H9 (cell line): Measurements from ENCODE around the gene GPC6. TPM values are rescaled to one million over a fixed set of nuclear protein-coding genes. Genes with fewer than 3 reads are reported as not detected.

Experiments used
- DNase-seq: peaks from one replicate; pipeline ENCODE4 v3.0.0-alpha.2; 2017
- H2AFZ ChIP-seq: one replicate; pipeline ENCODE4 v1.6.1; 2013; ENCODE audit warnings: mild to moderate bottlenecking, low read length, control low read depth, moderate library complexity
- H2AK5ac ChIP-seq: 2 replicates; pipeline ENCODE4 v1.6.1; 2013; ENCODE audit warnings: low read length, control low read depth, mixed read lengths; ENCODE audit not compliant: insufficient read length
- H2BK120ac ChIP-seq: one replicate; pipeline ENCODE4 v1.6.1; 2013; ENCODE audit warnings: low read depth, mild to moderate bottlenecking, low read length, control low read depth, inconsistent platforms; ENCODE audit not compliant: poor library complexity, severe bottlenecking
- H2BK12ac ChIP-seq: 2 replicates; pipeline ENCODE4 v1.6.1; 2013; ENCODE audit warnings: low read length, control low read depth, mixed read lengths, low read depth; ENCODE audit not compliant: insufficient read length
- H2BK15ac ChIP-seq: 2 replicates; pipeline ENCODE4 v1.6.1; 2013; ENCODE audit warnings: low read depth, low read length, control low read depth
- H2BK20ac ChIP-seq: one replicate; pipeline ENCODE4 v1.6.1; 2013; ENCODE audit warnings: low read depth, mild to moderate bottlenecking, low read length, control low read depth, inconsistent platforms; ENCODE audit not compliant: poor library complexity, severe bottlenecking
- H2BK5ac ChIP-seq: 2 replicates; pipeline ENCODE4 v1.6.1; 2013; ENCODE audit warnings: low read length, control low read depth, mixed read lengths; ENCODE audit not compliant: insufficient read length
- H3K14ac ChIP-seq: 2 replicates; pipeline ENCODE4 v1.6.1; 2013; ENCODE audit warnings: low read length, control low read depth; ENCODE audit not compliant: insufficient read depth
- H3K18ac ChIP-seq: 2 replicates; pipeline ENCODE4 v1.6.1; 2013; ENCODE audit warnings: low read depth, mild to moderate bottlenecking, mixed read lengths, low read length, control low read depth; ENCODE audit not compliant: insufficient read length
- H3K23ac ChIP-seq: 2 replicates; pipeline ENCODE4 v1.6.1; 2013; ENCODE audit warnings: low read length, control low read depth, mixed read lengths, low read depth; ENCODE audit not compliant: insufficient read length
- H3K23me2 ChIP-seq: 2 replicates; pipeline ENCODE4 v1.6.1; 2013; ENCODE audit warnings: low read depth, mild to moderate bottlenecking, mixed read lengths, low read length, control low read depth; ENCODE audit not compliant: insufficient read length, poor library complexity, severe bottlenecking
- H3K27ac ChIP-seq: 2 replicates; pipeline ENCODE4 v1.5.1; 2013; ENCODE audit warnings: low read length, control low read depth, mixed read lengths, low read depth; ENCODE audit not compliant: insufficient read length
- H3K27me3 ChIP-seq: 2 replicates; pipeline ENCODE4 v1.6.1; 2013; ENCODE audit warnings: low read length, control low read depth, inconsistent platforms; ENCODE audit not compliant: insufficient read depth
- H3K4ac ChIP-seq: 2 replicates; pipeline ENCODE4 v1.6.1; 2013; ENCODE audit warnings: low read depth, mild to moderate bottlenecking, control low read depth, inconsistent platforms, low read length, moderate library complexity
- H3K4me1 ChIP-seq: 2 replicates; pipeline ENCODE4 v1.6.1; 2013; ENCODE audit warnings: low read length, control low read depth, inconsistent platforms; ENCODE audit not compliant: insufficient read depth
- H3K4me2 ChIP-seq: 2 replicates; pipeline ENCODE4 v1.6.1; 2013; ENCODE audit warnings: low read length, control low read depth, mixed read lengths; ENCODE audit not compliant: insufficient read length, insufficient read depth
- H3K56ac ChIP-seq: 2 replicates; pipeline ENCODE4 v1.6.1; 2013; ENCODE audit warnings: low read depth, mild to moderate bottlenecking, mixed read lengths, low read length, control low read depth; ENCODE audit not compliant: insufficient read length
- H3K79me1 ChIP-seq: 2 replicates; pipeline ENCODE4 v1.6.1; 2013; ENCODE audit warnings: low read depth, mild to moderate bottlenecking, moderate library complexity, low read length, control low read depth, inconsistent platforms; ENCODE audit not compliant: insufficient read depth, poor library complexity, severe bottlenecking
- H3K79me2 ChIP-seq: 2 replicates; pipeline ENCODE4 v1.6.1; 2013; ENCODE audit warnings: low read length, control low read depth, inconsistent platforms; ENCODE audit not compliant: insufficient read depth
- H3K9ac ChIP-seq: 2 replicates; pipeline ENCODE4 v1.6.1; 2013; ENCODE audit warnings: low read length, control low read depth, mixed read lengths; ENCODE audit not compliant: insufficient read length; ENCODE audit errors: extremely low read depth
- H3K9me3 ChIP-seq: one replicate; pipeline ENCODE4 v1.6.1; 2013; ENCODE audit warnings: low read depth, low read length, inconsistent platforms; ENCODE audit not compliant: control insufficient read depth
- H3T11ph ChIP-seq: one replicate; pipeline ENCODE4 v1.6.1; 2013; ENCODE audit warnings: mild to moderate bottlenecking, low read length, control low read depth, inconsistent platforms
- H4K20me1 ChIP-seq: one replicate; pipeline ENCODE4 v1.6.1; 2013; ENCODE audit not compliant: control insufficient read depth, insufficient read length, insufficient read depth
- H4K5ac ChIP-seq: 2 replicates; pipeline ENCODE4 v1.6.1; 2013; ENCODE audit warnings: low read depth, mild to moderate bottlenecking, mixed read lengths, low read length, control low read depth; ENCODE audit not compliant: insufficient read length
- H4K8ac ChIP-seq: replicated peaks from 2 replicates; pipeline ENCODE4 v1.6.1; 2013; ENCODE audit warnings: low read length, control low read depth, mixed read lengths, low read depth; ENCODE audit not compliant: insufficient read length
- H4K91ac ChIP-seq: 2 replicates; pipeline ENCODE4 v1.6.1; 2013; ENCODE audit warnings: low read depth, mild to moderate bottlenecking, moderate library complexity, mixed read lengths, low read length, control low read depth; ENCODE audit not compliant: insufficient read length
- H3K27ac Mint-ChIP-seq, 3 experiments: 2 replicates in 2 of 3; 3 replicates in 1 of 3; pipeline ENCODE4 v1.8.0; 2020 to 2021; ENCODE audit warnings: mixed read lengths in 3 of 3, mild to moderate bottlenecking in 1 of 3, moderate library complexity in 1 of 3
- H3K27me3 Mint-ChIP-seq: 2 replicates; pipeline ENCODE4 v1.8.0; 2021; ENCODE audit warnings: low read depth, mild to moderate bottlenecking, moderate library complexity, mixed read lengths
- H3K36me3 Mint-ChIP-seq, 3 experiments: 2 replicates in 2 of 3; 3 replicates in 1 of 3; pipeline ENCODE4 v1.8.0; 2020 to 2021; ENCODE audit warnings: low read depth in 3 of 3, mixed read lengths in 3 of 3; ENCODE audit not compliant: insufficient read depth in 1 of 3
- H3K4me1 Mint-ChIP-seq, 2 experiments: 2 replicates each; pipeline ENCODE4 v1.8.0; 2020; ENCODE audit warnings: mixed read lengths in 2 of 2
- H3K4me3 Mint-ChIP-seq, 2 experiments: 2 replicates in 1 of 2; 3 replicates in 1 of 2; pipeline ENCODE4 v1.8.0; 2020 to 2021; ENCODE audit warnings: mild to moderate bottlenecking in 2 of 2, mixed read lengths in 2 of 2, moderate library complexity in 1 of 2
- H3K9me3 Mint-ChIP-seq, 2 experiments: 2 replicates in 1 of 2; 3 replicates in 1 of 2; pipeline ENCODE4 v1.8.0; 2020; ENCODE audit warnings: mild to moderate bottlenecking in 2 of 2, mixed read lengths in 2 of 2, moderate library complexity in 1 of 2
- WGBS: extraction: QIAGEN DNeasy Blood & Tissue Kit; methylation state at CpG from one replicate; pipeline ENCODE4 v1.1.7; 2013; ENCODE audit warnings: missing lambda C conversion rate, low lambda C conversion rate, mixed read lengths; ENCODE audit not compliant: insufficient read length; ENCODE audit errors: extremely low coverage; 5-methylcytosine and 5-hydroxymethylcytosine counted together
- total RNA-seq: library from RNA; stranded (reverse); gene quantifications from 2 replicates; pipeline ENCODE4 v1.2.1, GENCODE V29; 2021
- TF ChIP-seq, protein P1 (sequence below): fragments of 200-600 bp; sonication (generic); conservative IDR thresholded peaks from 3 replicates; pipeline ENCODE4 v1.8.0; 2021; ENCODE audit warnings: antibody characterized with exemption, mild to moderate bottlenecking

Gene GPC6
- total RNA-seq, 1 experiment from 2014 or later = 15.6 TPM

DNA sequence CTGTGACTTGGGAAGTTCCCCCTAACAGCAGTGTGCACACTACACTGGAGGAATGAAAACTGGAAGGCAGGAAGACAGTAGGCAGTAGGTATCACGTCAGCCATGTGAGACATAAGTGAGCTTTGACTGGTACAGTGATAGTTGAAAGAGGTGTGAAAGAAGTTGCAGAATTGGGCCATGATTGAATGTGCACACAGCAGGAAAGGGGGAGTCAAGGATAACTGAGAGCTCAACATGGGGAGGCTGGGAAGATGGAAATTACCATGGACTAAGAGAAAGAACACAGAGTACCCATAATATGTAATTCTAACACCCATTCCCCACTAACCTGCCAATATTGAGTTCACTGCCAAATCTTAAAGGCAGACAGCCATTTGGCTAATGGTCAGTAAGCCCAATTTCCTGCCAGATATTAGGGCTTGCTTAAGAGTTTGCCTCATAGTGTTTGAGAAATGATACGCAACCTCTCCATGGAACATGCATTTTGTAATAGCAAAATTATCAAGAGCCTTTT, 931.2 kb downstream of the GPC6 start:
- Histone ChIP-seq H2BK5ac (no peak overlapping the region), H4K8ac (no peak overlapping the region), H3K9me3 (no peaks in the 10 kb centered on the region), H2BK12ac (no peak overlapping the region), H4K20me1 (no peaks in the 10 kb centered on the region), H2BK20ac (no peak overlapping the region), H3K79me1 (no peaks in the 10 kb centered on the region), H3K23ac (no peak overlapping the region), H3K9ac (no peak overlapping the region), H2BK120ac (no peak overlapping the region), H3K14ac (no peak overlapping the region), H4K91ac (no peak overlapping the region), H2AK5ac (no peak overlapping the region), H3K27me3 (no peaks in the 10 kb centered on the region), H2AFZ (no peak overlapping the region), H4K5ac (no peak overlapping the region), H3K79me2 (no peaks in the 10 kb centered on the region), H3K18ac (no peak overlapping the region), H3K4me2 (no peak overlapping the region), H3K4ac (no peak overlapping the region), H3T11ph (no peak overlapping the region), H3K27ac (no peak overlapping the region), H2BK15ac (no peak overlapping the region), H3K4me1 (no peaks in the 10 kb centered on the region), H3K56ac (no peak overlapping the region), H3K23me2 (no peaks in the 10 kb centered on the region)
- TF ChIP-seq, protein P1, sequence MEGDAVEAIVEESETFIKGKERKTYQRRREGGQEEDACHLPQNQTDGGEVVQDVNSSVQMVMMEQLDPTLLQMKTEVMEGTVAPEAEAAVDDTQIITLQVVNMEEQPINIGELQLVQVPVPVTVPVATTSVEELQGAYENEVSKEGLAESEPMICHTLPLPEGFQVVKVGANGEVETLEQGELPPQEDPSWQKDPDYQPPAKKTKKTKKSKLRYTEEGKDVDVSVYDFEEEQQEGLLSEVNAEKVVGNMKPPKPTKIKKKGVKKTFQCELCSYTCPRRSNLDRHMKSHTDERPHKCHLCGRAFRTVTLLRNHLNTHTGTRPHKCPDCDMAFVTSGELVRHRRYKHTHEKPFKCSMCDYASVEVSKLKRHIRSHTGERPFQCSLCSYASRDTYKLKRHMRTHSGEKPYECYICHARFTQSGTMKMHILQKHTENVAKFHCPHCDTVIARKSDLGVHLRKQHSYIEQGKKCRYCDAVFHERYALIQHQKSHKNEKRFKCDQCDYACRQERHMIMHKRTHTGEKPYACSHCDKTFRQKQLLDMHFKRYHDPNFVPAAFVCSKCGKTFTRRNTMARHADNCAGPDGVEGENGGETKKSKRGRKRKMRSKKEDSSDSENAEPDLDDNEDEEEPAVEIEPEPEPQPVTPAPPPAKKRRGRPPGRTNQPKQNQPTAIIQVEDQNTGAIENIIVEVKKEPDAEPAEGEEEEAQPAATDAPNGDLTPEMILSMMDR = no peak
- Mint-ChIP-seq H3K27me3 (peaks cover 13% of the 10 kb centered on the region), H3K36me3 (peaks cover 4 to 7% (median 6%) of the 10 kb centered on the region in 3 experiments; a peak in 6 of 7 replicates), H3K4me3 (no peak overlapping the region), H3K9me3 (peaks cover 7 to 8% of the 10 kb centered on the region in 2 experiments; a peak in 4 of 5 replicates), H3K4me1 (peaks cover 10 to 11% of the 10 kb centered on the region in 2 experiments), H3K27ac (no peak overlapping the region)
- WGBS = no CpG with 5 or more reads among the region's 2 CpGs
- no peak for DNase-seq
